ENCODE measurements around the gene EFCAB8.

DNA sequence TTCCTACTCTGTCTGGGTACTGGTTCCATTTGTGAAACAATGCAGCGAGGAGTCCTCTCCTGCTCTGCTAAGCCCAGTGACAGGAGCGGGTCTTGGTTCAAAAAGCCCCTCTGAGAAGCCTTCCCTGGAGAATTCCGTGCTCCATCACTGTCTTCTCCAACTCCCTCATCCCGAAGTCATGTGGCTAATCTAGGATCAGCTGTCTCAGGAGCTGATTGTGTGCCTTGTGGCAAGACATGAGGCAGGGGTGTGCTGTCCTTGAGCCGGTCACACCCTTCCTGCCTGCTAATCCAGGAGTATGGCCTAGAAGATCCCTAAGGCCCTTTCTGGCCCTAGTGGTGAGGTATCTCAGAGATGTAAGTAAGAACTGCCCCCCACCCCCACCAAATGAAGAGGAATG is 72.0 kb downstream of the EFCAB8 start:
- TF ChIP-seq POLR2A (IDR thresholded peaks at IDR 0.05), result no peak
- TF ChIP-seq, protein P1, sequence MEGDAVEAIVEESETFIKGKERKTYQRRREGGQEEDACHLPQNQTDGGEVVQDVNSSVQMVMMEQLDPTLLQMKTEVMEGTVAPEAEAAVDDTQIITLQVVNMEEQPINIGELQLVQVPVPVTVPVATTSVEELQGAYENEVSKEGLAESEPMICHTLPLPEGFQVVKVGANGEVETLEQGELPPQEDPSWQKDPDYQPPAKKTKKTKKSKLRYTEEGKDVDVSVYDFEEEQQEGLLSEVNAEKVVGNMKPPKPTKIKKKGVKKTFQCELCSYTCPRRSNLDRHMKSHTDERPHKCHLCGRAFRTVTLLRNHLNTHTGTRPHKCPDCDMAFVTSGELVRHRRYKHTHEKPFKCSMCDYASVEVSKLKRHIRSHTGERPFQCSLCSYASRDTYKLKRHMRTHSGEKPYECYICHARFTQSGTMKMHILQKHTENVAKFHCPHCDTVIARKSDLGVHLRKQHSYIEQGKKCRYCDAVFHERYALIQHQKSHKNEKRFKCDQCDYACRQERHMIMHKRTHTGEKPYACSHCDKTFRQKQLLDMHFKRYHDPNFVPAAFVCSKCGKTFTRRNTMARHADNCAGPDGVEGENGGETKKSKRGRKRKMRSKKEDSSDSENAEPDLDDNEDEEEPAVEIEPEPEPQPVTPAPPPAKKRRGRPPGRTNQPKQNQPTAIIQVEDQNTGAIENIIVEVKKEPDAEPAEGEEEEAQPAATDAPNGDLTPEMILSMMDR (IDR thresholded peaks at IDR 0.05), result no peak

All from heart left ventricle (tissue), 13 donors.